ENCODE data around the gene KPNA6. TPM values are rescaled to one million over a fixed set of nuclear protein-coding genes. Genes with fewer than 3 reads are reported as not detected.
A peak's percentile ranks its signal among the peaks of the same experiment; 100 is the strongest.

The KPNA6 gene
- total RNA-seq, 1 experiment from 2014 or later: 86.9 TPM

GRCh38 chr1:32179443-32180185, 71.8 kb downstream of the KPNA6 start, which contains the start of gene TXLNA:
Gene TXLNA (plus strand): TSS chr1:32179675. CDS start chr1:32180346, 671 bp downstream.
- no peaks in the 10 kb centered on the region for H3K9me3 Mint-ChIP-seq (ENCODE audit: unreplicated experiment)
- CTCF ChIA-PET: interaction anchor here (0.5 to 1.1 kb wide), 4 partner anchors 10 to 217 kb away, joined by 3 read pairs; no protein-coding TSS in a partner anchor

GRCh38 chr1:32180186-32181060, 72.6 kb downstream of the KPNA6 start:
- POLR2A ChIA-PET: interaction anchor here (0.6 to 3.6 kb wide), 32 partner anchors 9 to 483 kb away, joined by 3 to 44 read pairs (median 4); partner anchors contain the start of genes BSDC1, CCDC28B, HDAC1 and IQCC
- H3K4me1 Mint-ChIP-seq (ENCODE audit: insufficient read depth, unreplicated experiment): peaks cover 20% of the 10 kb centered on the region
- TF ChIP-seq CTCF (IDR thresholded peaks at IDR 0.05; ENCODE audit: unreplicated experiment): no peak
- H3K27me3 Mint-ChIP-seq (ENCODE audit: insufficient read depth, unreplicated experiment): no peaks in the 10 kb centered on the region
- H3K9me3 Mint-ChIP-seq (ENCODE audit: unreplicated experiment): no peaks in the 10 kb centered on the region
- H3K27ac Mint-ChIP-seq (ENCODE audit: low read depth, unreplicated experiment): peak overlapping the region; percentile 98
- intact Hi-C loops (cut with micrococcal nuclease): loop anchor here (2.0 kb wide), 1 partner anchor 48 kb away; no protein-coding TSS in a partner anchor
- DNase-seq (ENCODE audit: unreplicated experiment): peak; percentile 43
- peak overlapping the region; percentile 97 for H3K4me3 Mint-ChIP-seq (ENCODE audit: unreplicated experiment)
- BruUV-seq (replicated peaks): TSS peak; percentile 40
- H3K36me3 Mint-ChIP-seq (ENCODE audit: insufficient read depth, unreplicated experiment): peaks cover 65% of the 10 kb centered on the region
- CTCF ChIA-PET: interaction anchor here (0.6 to 1.1 kb wide), 3 partner anchors 35 to 57 kb away, joined by 3 to 4 read pairs (median 3); no protein-coding TSS in a partner anchor

More at GRCh38 chr1:32179443-32180185, 71.8 kb downstream of the KPNA6 start, which contains the start of gene TXLNA:
- intact Hi-C loops (cut with micrococcal nuclease): loop anchor here (2.0 kb wide), 2 partner anchors 47 to 71 kb away; partner anchors contain the start of gene KPNA6
- Mint-ChIP-seq H3K4me3 (ENCODE audit: unreplicated experiment) (peak within 1 kb of the TSS; percentile 97), H3K27me3 (ENCODE audit: insufficient read depth, unreplicated experiment) (no peaks in the 10 kb centered on the region), H3K27ac (ENCODE audit: low read depth, unreplicated experiment) (peak within 1 kb of the TSS; percentile 98), H3K4me1 (ENCODE audit: insufficient read depth, unreplicated experiment) (peaks cover 15% of the 10 kb centered on the region), H3K36me3 (ENCODE audit: insufficient read depth, unreplicated experiment) (peaks cover 66% of the 10 kb centered on the region)
- POLR2A ChIA-PET: interaction anchor here (0.5 to 3.6 kb wide), 42 partner anchors 10 to 613 kb away, joined by 3 to 44 read pairs (median 4); partner anchors contain the start of genes IQCC, KHDRBS1, KPNA6 and RBBP4
- TF ChIP-seq CTCF (IDR thresholded peaks at IDR 0.05; ENCODE audit: unreplicated experiment): no peak
- BruUV-seq (replicated peaks): no TSS peak
- peak; percentile 92 for DNase-seq (ENCODE audit: unreplicated experiment)

- no TSS peak for BruUV-seq (replicated peaks)
- no peak for DNase-seq (ENCODE audit: unreplicated experiment)
- H3K27me3 Mint-ChIP-seq (ENCODE audit: insufficient read depth, unreplicated experiment): no peaks in the 10 kb centered on the region
- H3K4me3 Mint-ChIP-seq (ENCODE audit: unreplicated experiment): peak overlapping the region; percentile 97
- CTCF ChIA-PET: interaction anchor here (0.6 to 1.1 kb wide), 4 partner anchors 34 to 69 kb away, joined by 3 to 4 read pairs (median 3); no protein-coding TSS in a partner anchor
- intact Hi-C loops (cut with micrococcal nuclease): loop anchor here (2.0 kb wide), 1 partner anchor 48 kb away; no protein-coding TSS in a partner anchor
- H3K9me3 Mint-ChIP-seq (ENCODE audit: unreplicated experiment): no peaks in the 10 kb centered on the region
- no peak for TF ChIP-seq CTCF (IDR thresholded peaks at IDR 0.05; ENCODE audit: unreplicated experiment)
- POLR2A ChIA-PET: interaction anchor here (0.6 to 3.6 kb wide), 12 partner anchors 9 to 484 kb away, joined by 3 to 44 read pairs (median 8); partner anchors contain the start of genes BSDC1, CCDC28B, IQCC and KPNA6
- peak overlapping the region; percentile 98 for H3K27ac Mint-ChIP-seq (ENCODE audit: low read depth, unreplicated experiment)
- peaks cover 59% of the 10 kb centered on the region for H3K36me3 Mint-ChIP-seq (ENCODE audit: insufficient read depth, unreplicated experiment)
- peaks cover 24% of the 10 kb centered on the region for H3K4me1 Mint-ChIP-seq (ENCODE audit: insufficient read depth, unreplicated experiment)
Measured at GRCh38 chr1:32181065-32181464, 73.2 kb downstream of the KPNA6 start.
